T47D (cell line): ENCODE data around the gene DDX1.

Experiments
- DNase-seq, 2 experiments: peaks; one replicate each; pipeline versions ENCODE4 v3.0.0 to v3.0.0-alpha.2; 2011 to 2012; ENCODE audit warnings: low read depth in 1 of 2, low spot score in 1 of 2
- JUND ChIP-seq: IDR thresholded peaks from 2 replicates; pipeline ENCODE4 v1.6.1; 2012; ENCODE audit warnings: low read depth
- in situ Hi-C: cut with HindIII; loops from 2 replicates; pipeline ENCODE4 v1.10.0; 2016; ENCODE audit warnings: low sequenced_read_pairs, low pct_unique_long_range_greater_than_20kb

Gene DDX1

GRCh38 chr2:15626126-15626525 is 34.5 kb downstream of the DDX1 start:
- in situ Hi-C loops, result no loop called here
- no peak for TF ChIP-seq JUND

GRCh38 chr2:15626967-15627366 is 35.3 kb downstream of the DDX1 start:
- in situ Hi-C loops, result no loop called here
- no peak for TF ChIP-seq JUND
- DNase-seq, result no peak

More at GRCh38 chr2:15626126-15626525, 34.5 kb downstream of the DDX1 start:
- no peak for DNase-seq

GRCh38 chr2:15627817-15628684 is 36.4 kb downstream of the DDX1 start:
- in situ Hi-C loops, result no loop called here
- no peak for TF ChIP-seq JUND
- DNase-seq, result no peak

- no peak for DNase-seq
- no peak for TF ChIP-seq JUND
- in situ Hi-C loops, result no loop called here
Observed at GRCh38 chr2:15628899-15629855, 37.5 kb downstream of the DDX1 start.

- no peak for TF ChIP-seq JUND
- in situ Hi-C loops, result no loop called here
- no peak for DNase-seq
Observed at GRCh38 chr2:15630121-15630977, 38.7 kb downstream of the DDX1 start.

- in situ Hi-C loops, result no loop called here
- no peak for DNase-seq
- TF ChIP-seq JUND, result no peak
Observed at GRCh38 chr2:15630978-15631719, 39.5 kb downstream of the DDX1 start.

GRCh38 chr2:15631883-15632282 is 40.2 kb downstream of the DDX1 start:
- no peak for DNase-seq
- TF ChIP-seq JUND, result no peak
- in situ Hi-C loops, result no loop called here

- TF ChIP-seq JUND, result no peak
- in situ Hi-C loops, result no loop called here
- no peak for DNase-seq
Observed at GRCh38 chr2:15633043-15633970, 41.6 kb downstream of the DDX1 start.

GRCh38 chr2:15633971-15634346 is 42.3 kb downstream of the DDX1 start:
- TF ChIP-seq JUND, result no peak
- DNase-seq, result no peak
- in situ Hi-C loops, result no loop called here

- in situ Hi-C loops, result no loop called here
- TF ChIP-seq JUND, result no peak
- no peak for DNase-seq
Observed at GRCh38 chr2:15634846-15635490, 43.3 kb downstream of the DDX1 start.
